DOHH2 (cell line): Measurements from ENCODE around the gene PIK3R2.

Experiments used
- H3F3A ChIP-seq: fragments of 200-600 bp; sonication (generic), shearing (Covaris generic); 2 replicates; pipeline ENCODE4 v1.6.0; 2016; ENCODE audit warnings: antibody characterized with exemption, mild to moderate bottlenecking; ENCODE audit not compliant: control insufficient read depth, insufficient read depth
- H3K27ac ChIP-seq: fragments of 200-600 bp; sonication (generic); 2 replicates; pipeline ENCODE4 v1.5.1; 2014; ENCODE audit warnings: low read depth, mild to moderate bottlenecking, low read length, moderate library complexity
- H3K27me3 ChIP-seq: fragments of 200-600 bp; sonication (generic); 2 replicates; pipeline ENCODE4 v1.6.1; 2014; ENCODE audit warnings: mild to moderate bottlenecking, low read length, mixed read lengths; ENCODE audit not compliant: control insufficient read depth
- H3K36me3 ChIP-seq: fragments of 200-600 bp; sonication (generic); 2 replicates; pipeline ENCODE4 v1.6.1; 2014; ENCODE audit warnings: mild to moderate bottlenecking, low read length, moderate library complexity, mixed read lengths; ENCODE audit not compliant: control insufficient read depth
- H3K4me1 ChIP-seq: fragments of 200-600 bp; sonication (generic); 2 replicates; pipeline ENCODE4 v1.6.1; 2014; ENCODE audit warnings: mild to moderate bottlenecking, low read length, mixed read lengths; ENCODE audit not compliant: control insufficient read depth
- H3K4me2 ChIP-seq: fragments of 200-600 bp; sonication (generic); 2 replicates; pipeline ENCODE4 v1.6.0; 2014; ENCODE audit warnings: mild to moderate bottlenecking, low read length, moderate library complexity
- H3K4me3 ChIP-seq: fragments of 200-600 bp; sonication (generic); 2 replicates; pipeline ENCODE4 v1.5.1; 2014; ENCODE audit warnings: mild to moderate bottlenecking, low read length, mixed read lengths
- H3K79me2 ChIP-seq: fragments of 200-600 bp; sonication (generic); 2 replicates; pipeline ENCODE4 v1.6.1; 2014; ENCODE audit warnings: mild to moderate bottlenecking, low read length, mixed read lengths; ENCODE audit not compliant: control insufficient read depth
- H3K9me2 ChIP-seq: fragments of 200-600 bp; sonication (generic); replicated peaks from 2 replicates; pipeline ENCODE4 v1.6.1; 2014; ENCODE audit warnings: mild to moderate bottlenecking, low read length, mixed read lengths; ENCODE audit not compliant: control insufficient read depth
- H3K9me3 ChIP-seq: fragments of 200-600 bp; sonication (generic); 2 replicates; pipeline ENCODE4 v1.6.1; 2014; ENCODE audit warnings: antibody characterized with exemption, low read length, mixed read lengths; ENCODE audit not compliant: control insufficient read depth, insufficient read depth
- H4K20me1 ChIP-seq: fragments of 200-600 bp; sonication (generic); 2 replicates; pipeline ENCODE4 v1.6.0; 2014; ENCODE audit warnings: low read depth, mild to moderate bottlenecking, antibody characterized with exemption, low read length, moderate library complexity; ENCODE audit not compliant: control insufficient read depth, insufficient read depth
- CTCF ChIP-seq: fragments of 200-600 bp; sonication (generic); IDR thresholded peaks from one replicate; pipeline ENCODE4 v1.5.1; 2014; ENCODE audit warnings: antibody characterized with exemption, mild to moderate bottlenecking, low read depth, low read length; ENCODE audit not compliant: poor library complexity, severe bottlenecking
- EZH2phosphoT487 ChIP-seq: fragments of 200-600 bp; sonication (generic); IDR thresholded peaks from 2 replicates; pipeline ENCODE4 v1.6.1; 2017; ENCODE audit warnings: borderline replicate concordance, mild to moderate bottlenecking, antibody characterized with exemption, low read length, moderate library complexity, mixed read lengths

Gene PIK3R2

GRCh38 chr19:18128044-18128443, 24.9 kb upstream of the PIK3R2 start:
- H3K9me2 ChIP-seq = no peaks in the 10 kb centered on the region
- peaks cover 42% of the 10 kb centered on the region for H3K36me3 ChIP-seq
- no peaks in the 10 kb centered on the region for H3K79me2 ChIP-seq
- no peaks in the 10 kb centered on the region for H4K20me1 ChIP-seq
- H3K4me3 ChIP-seq = no peak overlapping the region
- no peak overlapping the region for H3K4me2 ChIP-seq
- H3K4me1 ChIP-seq = 0 out of 2 replicates have a peak, but pooled peaks cover 3% of the 10 kb centered on the region
- no peaks in the 10 kb centered on the region for H3K9me3 ChIP-seq
- TF ChIP-seq EZH2phosphoT487 = no peak
- TF ChIP-seq CTCF = no peak
- no peak overlapping the region for H3K27ac ChIP-seq
- no peaks in the 10 kb centered on the region for H3K27me3 ChIP-seq
- no peaks in the 10 kb centered on the region for H3F3A ChIP-seq

- H3K4me3 ChIP-seq = no peak overlapping the region
- H3K79me2 ChIP-seq = no peaks in the 10 kb centered on the region
- TF ChIP-seq EZH2phosphoT487 (no peak), CTCF (no peak)
- H3K4me1 ChIP-seq = 0 out of 2 replicates have a peak, but pooled peaks cover 3% of the 10 kb centered on the region
- no peaks in the 10 kb centered on the region for H3F3A ChIP-seq
- peaks cover 36% of the 10 kb centered on the region for H3K36me3 ChIP-seq
- no peak overlapping the region for H3K4me2 ChIP-seq
- no peaks in the 10 kb centered on the region for H3K9me2 ChIP-seq
- H3K27ac ChIP-seq = no peak overlapping the region
- H4K20me1 ChIP-seq = no peaks in the 10 kb centered on the region
- no peaks in the 10 kb centered on the region for H3K27me3 ChIP-seq
- no peaks in the 10 kb centered on the region for H3K9me3 ChIP-seq
These were observed 24.2 kb upstream of the PIK3R2 start for GRCh38 chr19:18128805-18129204.

- Histone ChIP-seq H3K4me1 (0 out of 2 replicates have a peak, but pooled peaks cover 2% of the 10 kb centered on the region), H3K27me3 (no peaks in the 10 kb centered on the region), H3K9me3 (no peaks in the 10 kb centered on the region), H3K9me2 (no peaks in the 10 kb centered on the region), H3K79me2 (no peaks in the 10 kb centered on the region), H3F3A (no peaks in the 10 kb centered on the region), H3K4me2 (no peak overlapping the region), H4K20me1 (no peaks in the 10 kb centered on the region), H3K4me3 (no peak overlapping the region), H3K27ac (no peak overlapping the region), H3K36me3 (peaks cover 38% of the 10 kb centered on the region)
- TF ChIP-seq CTCF = no peak
- TF ChIP-seq EZH2phosphoT487 = no peak
These were observed 22.3 kb upstream of the PIK3R2 start for GRCh38 chr19:18130523-18131242.
